ENCODE data around the gene NR1H3. TPM values are rescaled to one million over a fixed set of nuclear protein-coding genes. Genes with fewer than 3 reads are reported as not detected.

The NR1H3 gene
- total and polyA plus RNA-seq, 2 experiments from 2014 or later = 4.9 to 7.2 TPM

DNA sequence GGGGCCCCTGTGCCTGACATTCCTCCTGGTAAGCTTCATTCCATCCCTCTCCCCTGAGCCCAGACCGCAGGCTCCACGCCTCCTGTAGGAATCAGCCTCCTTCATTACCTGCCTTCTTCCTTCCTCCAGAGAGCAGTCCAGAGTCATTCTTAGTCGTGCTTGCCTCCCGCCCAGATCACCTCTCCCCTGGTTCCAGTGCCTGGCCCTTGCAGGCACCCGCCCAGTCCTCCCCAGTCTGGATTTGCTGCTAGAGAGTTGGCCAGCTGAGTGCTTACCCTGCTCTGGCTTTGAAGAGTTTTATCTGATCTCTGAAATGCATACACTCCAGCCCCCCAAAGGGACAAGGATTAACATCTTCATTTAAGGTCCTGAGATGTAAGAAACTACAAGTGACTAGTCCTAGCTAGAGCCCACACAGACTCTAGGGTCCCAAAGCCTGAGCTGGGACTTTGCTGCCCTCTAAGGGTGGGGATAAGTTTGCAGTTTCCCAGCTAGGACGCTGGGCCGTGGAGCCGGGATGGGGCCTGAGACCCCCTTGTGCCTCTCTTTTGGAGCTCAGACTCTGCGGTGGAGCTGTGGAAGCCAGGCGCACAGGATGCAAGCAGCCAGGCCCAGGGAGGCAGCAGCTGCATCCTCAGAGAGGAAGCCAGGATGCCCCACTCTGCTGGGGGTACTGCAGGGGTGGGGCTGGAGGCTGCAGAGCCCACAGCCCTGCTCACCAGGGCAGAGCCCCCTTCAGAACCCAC, 1.6 kb downstream of the NR1H3 start:
- Histone ChIP-seq H3K4me2 (ENCODE audit: unreplicated experiment) (no peak overlapping the region), H2AFZ (no peak overlapping the region), H3K4me3 (no peak overlapping the region), H3K36me3 (ENCODE audit: low read depth) (no peaks in the 10 kb centered on the region), H4K20me1 (ENCODE audit: insufficient read depth) (no peaks in the 10 kb centered on the region), H3K9me3 (ENCODE audit: low read depth) (no peaks in the 10 kb centered on the region), H3K27me3 (replicated peaks; ENCODE audit: insufficient read depth) (no peaks in the 10 kb centered on the region), H3K9me2 (ENCODE audit: insufficient read depth) (no peaks in the 10 kb centered on the region), H3K79me2 (ENCODE audit: insufficient read depth) (no peaks in the 10 kb centered on the region), H3K4me1 (ENCODE audit: insufficient read depth) (peaks cover 20% of the 10 kb centered on the region), H3F3A (ENCODE audit: insufficient read depth) (no peaks in the 10 kb centered on the region), H3K27ac (no peak overlapping the region), H3K9ac (no peak overlapping the region)
- WGBS, 2 experiments (ENCODE audit: low coverage in 1 of 2, low lambda C conversion rate in 2 of 2, missing lambda C conversion rate in 2 of 2) = 69 to 77% methylated on average over 10 of the region's 10 CpGs
- in situ Hi-C loops (cut with MboI) = no loop called here
- DNase-seq = peak; percentile 46
- TF ChIP-seq EZH2phosphoT487 (IDR thresholded peaks at IDR 0.05; ENCODE audit: insufficient read depth, low read depth) = no peak

DNA sequence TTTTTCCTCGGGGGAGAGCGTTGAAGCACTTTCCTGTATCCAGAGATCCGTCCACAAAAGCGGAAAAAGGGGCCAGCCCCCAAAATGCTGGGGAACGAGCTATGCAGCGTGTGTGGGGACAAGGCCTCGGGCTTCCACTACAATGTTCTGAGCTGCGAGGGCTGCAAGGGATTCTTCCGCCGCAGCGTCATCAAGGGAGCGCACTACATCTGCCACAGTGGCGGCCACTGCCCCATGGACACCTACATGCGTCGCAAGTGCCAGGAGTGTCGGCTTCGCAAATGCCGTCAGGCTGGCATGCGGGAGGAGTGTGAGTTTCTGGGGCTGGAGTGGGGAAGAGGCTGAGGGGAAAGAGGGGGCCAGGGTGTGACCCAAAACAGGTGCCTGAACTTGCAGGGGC, 2.6 kb downstream of the NR1H3 start:
- H2AFZ ChIP-seq = no peak overlapping the region
- no peak overlapping the region for H3K4me2 ChIP-seq (ENCODE audit: unreplicated experiment)
- no peaks in the 10 kb centered on the region for H4K20me1 ChIP-seq (ENCODE audit: insufficient read depth)
- no peak for DNase-seq
- H3F3A ChIP-seq (ENCODE audit: insufficient read depth) = peaks cover 4% of the 10 kb centered on the region
- no peak for TF ChIP-seq EZH2 (IDR thresholded peaks at IDR 0.05; ENCODE audit: insufficient read depth, poor library complexity, severe bottlenecking)
- no peak for TF ChIP-seq EZH2phosphoT487 (IDR thresholded peaks at IDR 0.05; ENCODE audit: insufficient read depth, low read depth)
- H3K79me2 ChIP-seq (ENCODE audit: insufficient read depth) = no peaks in the 10 kb centered on the region
- H3K4me3 ChIP-seq = no peak overlapping the region
- H3K36me3 ChIP-seq (ENCODE audit: low read depth) = no peaks in the 10 kb centered on the region
- H3K4me1 ChIP-seq (ENCODE audit: insufficient read depth) = peaks cover 20% of the 10 kb centered on the region
- H3K9ac ChIP-seq = no peak overlapping the region
- WGBS, 2 experiments (ENCODE audit: low coverage in 1 of 2, low lambda C conversion rate in 2 of 2, missing lambda C conversion rate in 2 of 2) = 86 to 90% methylated on average over 19 of the region's 19 CpGs
- H3K9me3 ChIP-seq (ENCODE audit: low read depth) = no peaks in the 10 kb centered on the region
- H3K27ac ChIP-seq = no peak overlapping the region
- no peaks in the 10 kb centered on the region for H3K27me3 ChIP-seq (replicated peaks; ENCODE audit: insufficient read depth)
- in situ Hi-C loops (cut with MboI) = no loop called here
- H3K9me2 ChIP-seq (ENCODE audit: insufficient read depth) = no peaks in the 10 kb centered on the region

DNA sequence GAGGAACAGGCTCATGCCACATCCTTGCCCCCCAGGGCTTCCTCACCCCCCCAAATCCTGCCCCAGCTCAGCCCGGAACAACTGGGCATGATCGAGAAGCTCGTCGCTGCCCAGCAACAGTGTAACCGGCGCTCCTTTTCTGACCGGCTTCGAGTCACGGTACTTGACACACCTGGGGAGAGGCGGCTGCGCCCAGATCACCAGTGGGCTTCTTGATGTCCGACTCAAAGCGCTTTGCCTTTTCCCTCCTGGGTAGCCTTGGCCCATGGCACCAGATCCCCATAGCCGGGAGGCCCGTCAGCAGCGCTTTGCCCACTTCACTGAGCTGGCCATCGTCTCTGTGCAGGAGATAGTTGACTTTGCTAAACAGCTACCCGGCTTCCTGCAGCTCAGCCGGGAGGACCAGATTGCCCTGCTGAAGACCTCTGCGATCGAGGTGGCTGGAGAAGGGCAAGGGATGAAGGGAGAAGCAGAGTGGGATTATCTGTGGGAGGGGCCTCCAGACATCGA, 3.5 kb downstream of the NR1H3 start:
- no peaks in the 10 kb centered on the region for H3K9me3 ChIP-seq (ENCODE audit: low read depth)
- no peaks in the 10 kb centered on the region for H3K27me3 ChIP-seq (replicated peaks; ENCODE audit: insufficient read depth)
- no peak overlapping the region for H3K9ac ChIP-seq
- H3K9me2 ChIP-seq (ENCODE audit: insufficient read depth) = no peaks in the 10 kb centered on the region
- in situ Hi-C loops (cut with MboI) = no loop called here
- H3K79me2 ChIP-seq (ENCODE audit: insufficient read depth) = no peaks in the 10 kb centered on the region
- peaks cover 23% of the 10 kb centered on the region for H3K4me1 ChIP-seq (ENCODE audit: insufficient read depth)
- H3K27ac ChIP-seq = no peak overlapping the region
- TF ChIP-seq EZH2 (IDR thresholded peaks at IDR 0.05; ENCODE audit: insufficient read depth, poor library complexity, severe bottlenecking) (no peak), EZH2phosphoT487 (IDR thresholded peaks at IDR 0.05; ENCODE audit: insufficient read depth, low read depth) (no peak)
- H2AFZ ChIP-seq = no peak overlapping the region
- no peak for DNase-seq
- H4K20me1 ChIP-seq (ENCODE audit: insufficient read depth) = no peaks in the 10 kb centered on the region
- no peak overlapping the region for H3K4me2 ChIP-seq (ENCODE audit: unreplicated experiment)
- 86 to 91% methylated on average over 22 of the region's 22 CpGs for WGBS, 2 experiments (ENCODE audit: low coverage in 1 of 2, low lambda C conversion rate in 2 of 2, missing lambda C conversion rate in 2 of 2)
- no peak overlapping the region for H3K4me3 ChIP-seq
- no peaks in the 10 kb centered on the region for H3K36me3 ChIP-seq (ENCODE audit: low read depth)
- peaks cover 10% of the 10 kb centered on the region for H3F3A ChIP-seq (ENCODE audit: insufficient read depth)

DNA sequence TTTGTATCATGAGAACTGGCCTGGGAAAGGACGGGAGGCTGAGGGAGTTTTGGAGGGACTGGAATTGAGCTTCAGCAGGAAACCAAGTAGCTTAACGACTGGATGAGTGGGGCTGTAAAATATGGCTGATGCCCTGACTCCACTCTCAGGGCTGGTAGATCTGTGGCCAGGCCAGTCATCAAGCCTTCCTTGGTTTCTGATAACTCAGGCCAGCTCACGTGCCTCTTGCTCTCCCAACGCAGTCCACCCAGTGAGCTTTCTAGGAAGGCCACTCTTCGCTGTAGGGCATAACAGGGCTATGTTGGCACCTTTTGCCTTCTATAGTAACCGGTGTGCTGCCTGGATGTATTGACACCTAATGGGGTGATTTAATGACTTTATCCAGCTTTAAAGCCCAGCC, 6.3 kb downstream of the NR1H3 start:
- H3K4me2 ChIP-seq (ENCODE audit: unreplicated experiment) = no peak overlapping the region
- 89 to 90% methylated on average over 6 of the region's 6 CpGs for WGBS, 2 experiments (ENCODE audit: low coverage in 1 of 2, low lambda C conversion rate in 2 of 2, missing lambda C conversion rate in 2 of 2)
- no peaks in the 10 kb centered on the region for H3K79me2 ChIP-seq (ENCODE audit: insufficient read depth)
- no peak for DNase-seq
- no peaks in the 10 kb centered on the region for H3K9me2 ChIP-seq (ENCODE audit: insufficient read depth)
- H3K9ac ChIP-seq = no peak overlapping the region
- no peak overlapping the region for H2AFZ ChIP-seq
- H3F3A ChIP-seq (ENCODE audit: insufficient read depth) = peaks cover 15% of the 10 kb centered on the region
- H3K9me3 ChIP-seq (ENCODE audit: low read depth) = no peaks in the 10 kb centered on the region
- no peak overlapping the region for H3K27ac ChIP-seq
- H4K20me1 ChIP-seq (ENCODE audit: insufficient read depth) = no peaks in the 10 kb centered on the region
- no peak overlapping the region for H3K4me3 ChIP-seq
- no peaks in the 10 kb centered on the region for H3K36me3 ChIP-seq (ENCODE audit: low read depth)
- peaks cover 22% of the 10 kb centered on the region for H3K4me1 ChIP-seq (ENCODE audit: insufficient read depth)
- TF ChIP-seq EZH2 (IDR thresholded peaks at IDR 0.05; ENCODE audit: insufficient read depth, poor library complexity, severe bottlenecking) = no peak
- TF ChIP-seq EZH2phosphoT487 (IDR thresholded peaks at IDR 0.05; ENCODE audit: insufficient read depth, low read depth) = no peak
- in situ Hi-C loops (cut with MboI) = no loop called here
- H3K27me3 ChIP-seq (replicated peaks; ENCODE audit: insufficient read depth) = no peaks in the 10 kb centered on the region

Data from GM23248 (cell line).